ENCODE results near the gene GRIK4.

GRIK4 gene

GRCh38 chr11:120545813-120546212 is 34.3 kb downstream of the GRIK4 start:
- no peak overlapping the region for H3K4me3 ChIP-seq (ENCODE audit: low read depth in 1 of 2, low read length in 2 of 2)
- H3K9ac ChIP-seq (ENCODE audit: low read length): no peak overlapping the region
- no peaks in the 10 kb centered on the region for H3K9me3 ChIP-seq (ENCODE audit: low read length)
- H3K4me1 ChIP-seq (ENCODE audit: insufficient read depth, low read length): peaks cover 12% of the 10 kb centered on the region
- no peak overlapping the region for H3K27ac ChIP-seq (ENCODE audit: low read depth, low read length)
- no peaks in the 10 kb centered on the region for H3K36me3 ChIP-seq (ENCODE audit: insufficient read depth, low read length)
- no peaks in the 10 kb centered on the region for H3K27me3 ChIP-seq (ENCODE audit: control insufficient read depth in 1 of 2, insufficient read depth in 2 of 2, low read length in 2 of 2)

- Histone ChIP-seq H3K4me1 (ENCODE audit: insufficient read depth, low read length) (peaks cover 12% of the 10 kb centered on the region), H3K9me3 (ENCODE audit: low read length) (no peaks in the 10 kb centered on the region), H3K9ac (ENCODE audit: low read length) (no peak overlapping the region), H3K27me3 (ENCODE audit: control insufficient read depth in 1 of 2, insufficient read depth in 2 of 2, low read length in 2 of 2) (no peaks in the 10 kb centered on the region), H3K36me3 (ENCODE audit: insufficient read depth, low read length) (no peaks in the 10 kb centered on the region), H3K27ac (ENCODE audit: low read depth, low read length) (no peak overlapping the region), H3K4me3 (ENCODE audit: low read depth in 1 of 2, low read length in 2 of 2) (no peak overlapping the region)
Measured at GRCh38 chr11:120546312-120547205, 35.0 kb downstream of the GRIK4 start.

GRCh38 chr11:120547316-120547715 is 35.8 kb downstream of the GRIK4 start:
- Histone ChIP-seq H3K9me3 (ENCODE audit: low read length) (no peaks in the 10 kb centered on the region), H3K9ac (ENCODE audit: low read length) (no peak overlapping the region), H3K4me1 (ENCODE audit: insufficient read depth, low read length) (peaks cover 12% of the 10 kb centered on the region), H3K27me3 (ENCODE audit: control insufficient read depth in 1 of 2, insufficient read depth in 2 of 2, low read length in 2 of 2) (no peaks in the 10 kb centered on the region), H3K4me3 (ENCODE audit: low read depth in 1 of 2, low read length in 2 of 2) (no peak overlapping the region), H3K27ac (ENCODE audit: low read depth, low read length) (no peak overlapping the region), H3K36me3 (ENCODE audit: insufficient read depth, low read length) (no peaks in the 10 kb centered on the region)

GRCh38 chr11:120547811-120548681 is 36.5 kb downstream of the GRIK4 start:
- Histone ChIP-seq H3K9ac (ENCODE audit: low read length) (no peak overlapping the region), H3K27ac (ENCODE audit: low read depth, low read length) (no peak overlapping the region)

GRCh38 chr11:120548682-120549209 is 37.2 kb downstream of the GRIK4 start:
- Histone ChIP-seq H3K9ac (ENCODE audit: low read length) (no peak overlapping the region), H3K9me3 (ENCODE audit: low read length) (no peaks in the 10 kb centered on the region), H3K27ac (ENCODE audit: low read depth, low read length) (no peak overlapping the region)

More at GRCh38 chr11:120547811-120548681, 36.5 kb downstream of the GRIK4 start:
- Histone ChIP-seq H3K9me3 (ENCODE audit: low read length) (no peaks in the 10 kb centered on the region), H3K4me1 (ENCODE audit: insufficient read depth, low read length) (peaks cover 12% of the 10 kb centered on the region), H3K4me3 (ENCODE audit: low read depth in 1 of 2, low read length in 2 of 2) (no peak overlapping the region), H3K27me3 (ENCODE audit: control insufficient read depth in 1 of 2, insufficient read depth in 2 of 2, low read length in 2 of 2) (no peaks in the 10 kb centered on the region), H3K36me3 (ENCODE audit: insufficient read depth, low read length) (no peaks in the 10 kb centered on the region)

GRCh38 chr11:120549346-120549745 is 37.8 kb downstream of the GRIK4 start:
- H3K9ac ChIP-seq (ENCODE audit: low read length): no peak overlapping the region
- no peaks in the 10 kb centered on the region for H3K9me3 ChIP-seq (ENCODE audit: low read length)
- no peaks in the 10 kb centered on the region for H3K36me3 ChIP-seq (ENCODE audit: insufficient read depth, low read length)
- no peak overlapping the region for H3K4me3 ChIP-seq (ENCODE audit: low read depth in 1 of 2, low read length in 2 of 2)
- no peaks in the 10 kb centered on the region for H3K27me3 ChIP-seq (ENCODE audit: control insufficient read depth in 1 of 2, insufficient read depth in 2 of 2, low read length in 2 of 2)
- no peak overlapping the region for H3K27ac ChIP-seq (ENCODE audit: low read depth, low read length)
- H3K4me1 ChIP-seq (ENCODE audit: insufficient read depth, low read length): peaks cover 12% of the 10 kb centered on the region

More at GRCh38 chr11:120548682-120549209, 37.2 kb downstream of the GRIK4 start:
- H3K36me3 ChIP-seq (ENCODE audit: insufficient read depth, low read length): no peaks in the 10 kb centered on the region
- no peak overlapping the region for H3K4me3 ChIP-seq (ENCODE audit: low read depth in 1 of 2, low read length in 2 of 2)
- H3K27me3 ChIP-seq (ENCODE audit: control insufficient read depth in 1 of 2, insufficient read depth in 2 of 2, low read length in 2 of 2): no peaks in the 10 kb centered on the region
- H3K4me1 ChIP-seq (ENCODE audit: insufficient read depth, low read length): peaks cover 12% of the 10 kb centered on the region

- Histone ChIP-seq H3K9ac (ENCODE audit: low read length) (no peak overlapping the region), H3K27me3 (ENCODE audit: control insufficient read depth in 1 of 2, insufficient read depth in 2 of 2, low read length in 2 of 2) (no peaks in the 10 kb centered on the region), H3K4me1 (ENCODE audit: insufficient read depth, low read length) (peaks cover 12% of the 10 kb centered on the region), H3K4me3 (ENCODE audit: low read depth in 1 of 2, low read length in 2 of 2) (no peak overlapping the region), H3K27ac (ENCODE audit: low read depth, low read length) (no peak overlapping the region), H3K36me3 (ENCODE audit: insufficient read depth, low read length) (no peaks in the 10 kb centered on the region), H3K9me3 (ENCODE audit: low read length) (no peaks in the 10 kb centered on the region)
Measured at GRCh38 chr11:120550007-120550406, 38.5 kb downstream of the GRIK4 start.

- no peaks in the 10 kb centered on the region for H3K36me3 ChIP-seq (ENCODE audit: insufficient read depth, low read length)
Measured at GRCh38 chr11:120551191-120551590, 39.6 kb downstream of the GRIK4 start.

GRCh38 chr11:120554766-120555432 is 43.4 kb downstream of the GRIK4 start:
- Histone ChIP-seq H3K4me1 (ENCODE audit: insufficient read depth, low read length) (no peaks in the 10 kb centered on the region), H3K27ac (ENCODE audit: low read depth, low read length) (no peak overlapping the region), H3K36me3 (ENCODE audit: insufficient read depth, low read length) (no peaks in the 10 kb centered on the region), H3K4me3 (ENCODE audit: low read depth in 1 of 2, low read length in 2 of 2) (no peak overlapping the region), H3K27me3 (ENCODE audit: control insufficient read depth in 1 of 2, insufficient read depth in 2 of 2, low read length in 2 of 2) (no peaks in the 10 kb centered on the region), H3K9me3 (ENCODE audit: low read length) (no peaks in the 10 kb centered on the region), H3K9ac (ENCODE audit: low read length) (no peak overlapping the region)

More at GRCh38 chr11:120551191-120551590, 39.6 kb downstream of the GRIK4 start:
- H3K4me1 ChIP-seq (ENCODE audit: insufficient read depth, low read length): peaks cover 12% of the 10 kb centered on the region
- no peaks in the 10 kb centered on the region for H3K27me3 ChIP-seq (ENCODE audit: control insufficient read depth in 1 of 2, insufficient read depth in 2 of 2, low read length in 2 of 2)
- no peaks in the 10 kb centered on the region for H3K9me3 ChIP-seq (ENCODE audit: low read length)
- no peak overlapping the region for H3K4me3 ChIP-seq (ENCODE audit: low read depth in 1 of 2, low read length in 2 of 2)
- no peak overlapping the region for H3K9ac ChIP-seq (ENCODE audit: low read length)
- H3K27ac ChIP-seq (ENCODE audit: low read depth, low read length): no peak overlapping the region

GRCh38 chr11:120555433-120555773 is 43.9 kb downstream of the GRIK4 start:
- H3K27me3 ChIP-seq (ENCODE audit: control insufficient read depth in 1 of 2, insufficient read depth in 2 of 2, low read length in 2 of 2): no peaks in the 10 kb centered on the region
- no peak overlapping the region for H3K9ac ChIP-seq (ENCODE audit: low read length)
- no peaks in the 10 kb centered on the region for H3K4me1 ChIP-seq (ENCODE audit: insufficient read depth, low read length)
- no peaks in the 10 kb centered on the region for H3K36me3 ChIP-seq (ENCODE audit: insufficient read depth, low read length)
- H3K27ac ChIP-seq (ENCODE audit: low read depth, low read length): no peak overlapping the region
- no peaks in the 10 kb centered on the region for H3K9me3 ChIP-seq (ENCODE audit: low read length)
- H3K4me3 ChIP-seq (ENCODE audit: low read depth in 1 of 2, low read length in 2 of 2): no peak overlapping the region

- Histone ChIP-seq H3K27me3 (ENCODE audit: control insufficient read depth in 1 of 2, insufficient read depth in 2 of 2, low read length in 2 of 2) (no peaks in the 10 kb centered on the region), H3K4me3 (ENCODE audit: low read depth in 1 of 2, low read length in 2 of 2) (no peak overlapping the region), H3K9ac (ENCODE audit: low read length) (no peak overlapping the region), H3K9me3 (ENCODE audit: low read length) (no peaks in the 10 kb centered on the region), H3K36me3 (ENCODE audit: insufficient read depth, low read length) (no peaks in the 10 kb centered on the region), H3K27ac (ENCODE audit: low read depth, low read length) (no peak overlapping the region), H3K4me1 (ENCODE audit: insufficient read depth, low read length) (no peaks in the 10 kb centered on the region)
Measured at GRCh38 chr11:120556797-120557196, 45.2 kb downstream of the GRIK4 start.
